LoVo (cell line): ENCODE measurements around the gene BMPR2.
"Not testable (repeated sequence)": the region's sequence is repeated elsewhere in the genome, so short reads cannot be mapped to it uniquely, and the experiment has no call there.

Experiments used
- DNase-seq: peaks from one replicate; pipeline ENCODE4 v3.0.0-alpha.2; 2016; ENCODE audit warnings: low spot score

The BMPR2 gene

GRCh38 chr2:202452744-202453143 lies 76.6 kb downstream of the BMPR2 start:
- DNase-seq = no peak

DNA sequence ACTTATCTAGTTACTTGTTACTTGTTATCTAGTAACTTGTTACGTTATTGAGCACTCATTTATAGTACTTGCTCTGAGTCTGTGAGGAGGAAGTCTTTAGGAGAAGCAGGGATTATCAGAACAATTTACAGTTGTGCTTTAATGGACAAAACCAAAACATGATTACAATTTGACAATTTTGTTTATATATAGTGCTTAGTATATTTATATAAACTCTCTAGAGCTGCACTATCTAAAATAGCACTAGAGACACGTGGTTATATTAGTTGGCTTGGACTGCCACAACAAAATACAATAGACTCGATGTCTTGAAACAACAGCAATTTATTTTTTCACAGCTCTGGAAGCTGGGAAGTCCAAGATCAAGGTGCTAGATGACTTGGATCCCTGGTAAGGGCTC lies 78.4 kb downstream of the BMPR2 start:
- no peak for DNase-seq

DNA sequence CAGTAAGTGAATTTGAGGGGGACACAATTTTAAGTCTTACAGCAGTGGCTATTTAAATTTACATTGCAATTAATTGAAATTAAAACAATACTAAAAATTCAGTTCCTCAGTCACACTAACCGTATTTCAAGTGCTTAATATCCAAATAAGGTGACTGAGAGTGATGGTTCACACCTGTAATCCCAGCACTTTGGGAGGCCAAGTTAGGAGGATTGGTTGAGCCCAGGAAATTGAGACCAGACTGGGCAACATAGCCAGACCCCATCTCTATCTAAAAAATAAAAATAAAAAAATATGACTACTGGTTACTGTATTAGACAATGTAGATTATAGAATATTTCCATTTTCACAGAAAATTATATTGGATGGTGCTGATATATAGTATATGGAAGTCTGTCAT lies 79.0 kb downstream of the BMPR2 start:
- DNase-seq = no peak

DNA sequence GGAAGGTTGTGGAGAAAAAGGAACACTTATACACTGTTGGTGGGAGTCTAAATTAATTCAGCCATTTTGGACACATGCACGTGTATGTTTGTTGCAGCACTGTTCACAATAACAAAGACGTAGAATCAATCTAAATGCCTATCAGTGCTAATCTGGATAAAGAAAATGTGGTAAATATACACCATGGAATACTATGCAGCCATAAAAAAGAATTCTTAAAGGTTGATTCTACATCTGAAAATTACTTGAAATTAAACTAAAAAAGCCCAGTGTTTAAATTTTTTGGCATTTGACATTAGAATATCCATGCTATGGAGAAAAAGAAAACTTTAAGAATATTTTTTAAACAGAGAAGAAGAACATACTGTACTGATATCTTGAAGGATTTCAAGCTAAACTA lies 84.0 kb downstream of the BMPR2 start:
- no peak for DNase-seq

DNA sequence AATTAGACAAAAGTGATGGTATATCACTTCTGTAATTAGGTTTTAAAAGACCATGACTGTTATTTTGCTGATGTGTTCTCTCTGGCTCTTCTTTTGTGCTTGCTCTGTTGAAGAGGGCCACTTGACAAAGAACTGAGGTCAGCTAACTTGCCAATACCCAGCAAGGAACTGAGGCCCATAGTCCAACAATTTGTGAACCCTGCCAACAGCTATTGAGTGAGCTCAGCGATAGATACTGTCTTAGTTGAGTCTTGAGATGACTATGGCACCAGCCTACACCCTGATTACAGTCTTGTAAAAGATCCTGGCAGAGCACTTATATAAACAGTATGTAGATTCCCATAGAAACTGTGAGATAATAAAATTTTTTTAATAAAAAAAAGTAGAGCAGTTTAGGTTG lies 103.0 kb downstream of the BMPR2 start:
- DNase-seq = no peak

DNA sequence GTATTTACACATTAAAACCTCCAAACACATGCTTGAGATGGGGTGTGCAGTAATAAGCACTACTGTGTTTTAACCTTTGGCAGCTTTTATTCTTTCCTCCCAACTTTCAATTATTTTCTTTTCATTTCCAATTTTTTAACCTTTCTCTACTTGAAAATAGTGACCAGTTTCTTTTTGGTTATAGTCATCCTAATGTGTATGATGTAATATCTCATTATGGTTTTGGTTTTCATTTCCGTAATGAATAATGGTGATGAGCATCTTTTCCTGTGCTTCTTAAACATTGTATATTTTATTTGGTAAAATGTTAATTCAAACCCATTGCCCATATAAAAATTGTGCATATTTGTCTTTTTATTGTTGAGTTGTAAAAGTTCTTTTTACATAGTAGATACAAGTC lies 103.5 kb downstream of the BMPR2 start:
- no peak for DNase-seq

GRCh38 chr2:202486351-202486750 lies 110.2 kb downstream of the BMPR2 start:
- DNase-seq = no peak

DNA sequence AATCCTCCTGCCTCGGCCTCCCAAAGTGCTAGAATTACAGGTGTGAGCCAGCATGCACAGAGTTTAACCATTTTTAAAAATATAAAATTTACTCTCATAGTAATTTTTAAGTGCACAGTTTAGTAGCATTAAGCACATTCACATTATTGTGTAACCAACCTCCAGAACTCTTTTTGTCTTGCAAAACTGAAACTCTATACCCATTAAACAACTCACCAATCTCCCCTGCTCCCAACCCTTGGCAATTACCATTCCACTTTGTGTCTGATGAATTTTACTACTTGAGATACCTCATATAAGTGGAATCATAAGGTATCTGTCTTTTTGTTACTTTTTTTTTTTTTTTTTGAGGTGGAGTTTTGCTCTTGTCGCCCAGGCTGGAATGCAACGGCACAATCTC lies 112.5 kb downstream of the BMPR2 start:
- no peak for DNase-seq

DNA sequence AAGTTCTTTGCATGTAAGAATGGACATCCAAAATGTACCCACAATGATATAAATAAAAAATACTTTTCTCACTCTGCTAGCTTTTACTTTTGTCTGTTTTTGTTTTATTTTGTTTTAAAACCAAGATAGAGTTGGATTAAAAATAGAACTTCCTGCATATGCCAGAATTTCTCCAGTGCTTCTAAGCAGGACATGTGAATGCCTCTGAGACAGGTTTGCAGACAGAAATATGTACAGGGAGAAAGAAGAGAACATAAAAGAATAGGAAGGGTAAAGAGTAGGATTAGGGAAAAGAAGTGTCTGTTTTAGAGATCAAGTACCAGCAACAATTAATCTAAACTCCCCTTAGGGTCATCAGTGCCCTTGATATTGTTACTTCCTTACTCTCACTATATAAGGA lies 114.4 kb downstream of the BMPR2 start:
- no peak for DNase-seq

DNA sequence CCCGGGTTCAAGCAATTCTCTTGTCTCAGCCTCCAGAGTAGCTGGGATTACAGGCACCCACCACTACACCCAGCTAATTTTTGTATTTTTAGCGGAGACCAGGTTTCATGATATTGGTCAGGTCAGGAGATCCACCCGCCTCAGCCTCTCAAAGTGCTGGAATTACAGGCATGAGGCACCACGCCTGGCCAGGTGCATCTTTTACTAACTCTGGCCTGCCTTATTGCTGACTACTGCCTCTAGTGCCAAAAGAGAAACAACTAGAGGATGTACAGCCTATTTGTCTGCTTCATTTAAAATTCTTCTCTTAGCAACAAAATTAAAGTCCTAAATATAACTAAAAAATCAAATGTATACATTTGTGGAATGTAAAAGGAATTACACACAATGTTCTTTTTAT lies 115.4 kb downstream of the BMPR2 start:
- no peak for DNase-seq

DNA sequence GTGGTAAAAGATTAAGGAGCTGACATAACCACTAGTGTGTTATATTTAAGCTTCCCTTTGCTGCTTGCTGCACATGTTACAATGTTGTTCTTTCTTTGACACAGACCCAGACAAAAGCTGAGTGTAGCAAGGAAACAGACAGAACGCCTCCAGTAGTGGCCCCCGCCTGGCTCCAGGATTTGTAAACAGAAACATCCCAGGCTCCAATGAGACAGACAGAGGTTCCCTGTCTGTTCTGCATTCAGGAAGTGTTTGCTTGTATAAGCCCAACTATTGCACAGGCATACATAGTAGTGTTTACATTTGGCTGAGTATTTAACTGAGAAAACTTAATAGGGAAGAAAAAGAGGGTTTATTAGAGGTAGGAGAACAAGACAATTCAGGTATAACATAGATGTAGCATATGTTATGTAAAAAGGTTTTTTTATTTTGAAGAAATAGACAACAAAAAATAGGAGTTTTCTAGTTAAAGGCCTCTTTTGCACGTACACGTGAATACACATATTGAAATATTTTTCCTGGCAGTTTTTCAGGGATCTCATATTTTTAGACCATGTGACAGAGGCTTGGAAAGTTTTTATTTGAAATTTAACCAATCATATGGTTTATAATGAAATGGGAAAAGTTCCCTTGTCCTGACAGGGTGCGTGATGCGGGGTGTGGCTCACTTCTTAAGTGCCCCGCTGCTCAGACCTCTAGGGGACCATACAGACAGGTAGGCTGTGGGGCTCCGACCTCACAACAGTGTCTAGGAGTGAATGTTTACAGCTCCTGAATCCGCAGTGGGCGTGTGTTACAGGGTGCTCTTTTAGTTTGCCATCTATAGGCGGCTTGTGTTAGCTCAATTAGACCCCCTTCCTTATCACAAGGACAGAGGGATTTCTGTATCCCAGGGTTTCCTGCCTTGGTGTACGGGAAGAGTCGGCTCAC lies 118.4 kb downstream of the BMPR2 start:
- no peak for DNase-seq

DNA sequence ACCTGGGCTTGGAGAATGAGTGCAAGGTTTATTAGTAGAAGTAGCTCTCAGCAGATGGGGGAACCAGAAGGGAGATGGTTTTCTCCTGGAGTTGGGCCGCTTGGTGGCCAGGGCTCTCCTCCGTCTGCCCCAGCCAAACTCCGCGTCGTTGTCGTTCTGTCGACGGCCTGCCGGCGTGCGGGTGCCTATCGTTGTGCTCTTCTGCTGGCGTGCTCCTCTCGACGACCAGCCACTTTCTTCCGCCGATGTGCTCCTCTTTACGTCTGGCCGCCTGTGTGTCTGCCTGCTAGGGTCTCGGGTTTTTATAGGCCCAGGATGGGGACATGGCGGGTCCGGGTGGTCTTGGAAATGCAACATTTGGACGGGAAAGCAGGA lies 119.1 kb downstream of the BMPR2 start:
- DNase-seq = no peak

GRCh38 chr2:202496835-202497472 lies 120.8 kb downstream of the BMPR2 start:
- DNase-seq = not testable (repeated sequence)

GRCh38 chr2:202497473-202497866 lies 121.3 kb downstream of the BMPR2 start:
- not testable (repeated sequence) for DNase-seq

- DNase-seq = not testable (repeated sequence)
Measured at GRCh38 chr2:202499841-202500240, 123.7 kb downstream of the BMPR2 start.

DNA sequence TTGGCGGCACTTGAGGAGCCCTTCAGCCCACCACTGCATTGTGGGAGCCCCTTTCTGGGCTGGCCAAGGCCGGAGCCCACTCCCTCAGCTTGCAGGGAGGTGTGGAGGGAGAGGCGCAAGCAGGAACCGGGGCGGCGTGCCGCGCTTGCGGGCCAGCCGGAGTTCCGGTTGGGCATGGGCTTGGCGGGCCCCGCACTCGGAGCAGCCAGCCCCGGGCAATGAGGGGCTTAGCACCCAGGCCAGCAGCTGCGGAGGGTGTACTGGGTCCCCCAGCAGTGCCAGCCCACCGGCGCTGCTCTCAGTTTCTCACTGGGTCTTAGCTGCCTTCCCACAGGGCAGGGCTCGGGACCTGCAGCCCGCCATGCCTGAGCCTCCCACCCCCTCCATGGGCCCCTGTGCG lies 127.1 kb downstream of the BMPR2 start:
- DNase-seq = not testable (repeated sequence)

DNA sequence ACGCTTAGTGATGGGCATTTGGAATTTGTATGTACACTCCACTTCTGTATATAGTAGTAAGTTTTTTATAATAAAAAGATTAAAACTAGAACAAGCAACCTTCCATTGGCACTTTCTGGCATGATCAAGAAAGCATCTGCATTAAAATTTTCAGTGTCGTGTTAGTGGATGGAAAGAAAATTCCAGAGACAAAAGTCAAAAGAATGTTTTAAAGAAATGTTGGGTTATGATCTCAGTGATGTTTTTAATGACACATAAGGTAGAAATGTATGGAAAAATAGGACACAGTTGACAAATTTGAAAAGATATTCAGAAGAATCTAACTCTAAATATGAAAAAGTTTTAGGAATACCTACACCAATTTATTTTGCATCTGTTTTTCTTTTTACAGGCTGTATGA lies 132.6 kb downstream of the BMPR2 start:
- DNase-seq = no peak

GRCh38 chr2:202510911-202511310 lies 134.8 kb downstream of the BMPR2 start:
- DNase-seq = no peak

- DNase-seq = no peak
Measured at GRCh38 chr2:202512176-202512575, 136.0 kb downstream of the BMPR2 start.

DNA sequence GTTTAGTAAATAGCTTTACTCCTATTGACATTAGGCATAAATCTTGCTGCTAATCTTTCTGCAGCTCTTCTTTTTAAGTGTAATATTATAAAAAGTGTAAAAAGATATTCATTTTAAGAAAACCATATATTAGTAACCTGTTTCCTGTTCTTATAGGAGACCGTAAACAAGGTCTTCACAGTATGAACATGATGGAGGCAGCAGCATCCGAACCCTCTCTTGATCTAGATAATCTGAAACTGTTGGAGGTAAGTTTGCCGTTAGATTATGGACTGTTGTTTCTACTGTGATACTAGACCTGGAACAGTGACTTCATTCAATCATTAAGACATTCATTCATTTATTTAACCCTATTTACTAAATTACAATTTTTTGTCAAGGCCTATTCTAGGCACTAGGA lies 138.6 kb downstream of the BMPR2 start:
- no peak for DNase-seq

GRCh38 chr2:202519453-202519852 lies 143.3 kb downstream of the BMPR2 start:
- no peak for DNase-seq

DNA sequence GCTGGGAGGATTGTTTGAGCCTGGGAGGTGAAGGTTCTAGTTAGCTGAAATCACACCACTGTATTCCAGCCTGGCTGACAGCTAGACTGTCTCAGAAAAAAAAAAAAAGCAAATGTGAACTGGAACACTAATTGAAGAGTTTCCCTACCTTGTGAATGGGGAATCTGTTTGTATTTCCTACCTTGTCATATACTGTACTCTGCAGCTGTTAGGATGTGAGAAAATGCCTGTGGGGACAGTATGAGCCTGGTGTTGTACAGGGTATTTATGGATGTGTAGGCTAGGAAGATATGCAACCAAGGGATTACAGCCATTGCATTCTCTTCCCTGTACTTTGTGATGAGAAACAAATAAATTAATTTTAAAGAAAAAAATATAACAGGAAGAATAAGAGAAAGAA lies 145.3 kb downstream of the BMPR2 start:
- no peak for DNase-seq

DNA sequence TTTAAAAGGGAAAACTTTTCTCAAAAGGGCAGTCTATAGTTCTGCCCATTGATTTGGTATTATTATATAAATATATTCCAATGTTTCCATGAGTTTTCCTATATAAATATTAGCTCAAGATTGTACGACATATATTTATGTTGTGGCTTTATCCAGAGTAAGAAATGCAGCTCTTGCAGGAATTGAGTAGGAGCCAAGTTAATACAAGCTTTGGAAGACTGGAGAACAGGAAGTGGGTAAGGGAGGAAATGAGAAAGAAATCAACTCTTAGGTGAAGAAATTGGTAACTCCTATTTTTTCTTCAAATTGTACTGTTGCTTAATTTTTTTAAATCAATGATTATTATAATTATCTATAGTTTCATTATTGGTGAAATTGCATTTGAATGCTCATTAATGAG lies 153.3 kb downstream of the BMPR2 start:
- no peak for DNase-seq

DNA sequence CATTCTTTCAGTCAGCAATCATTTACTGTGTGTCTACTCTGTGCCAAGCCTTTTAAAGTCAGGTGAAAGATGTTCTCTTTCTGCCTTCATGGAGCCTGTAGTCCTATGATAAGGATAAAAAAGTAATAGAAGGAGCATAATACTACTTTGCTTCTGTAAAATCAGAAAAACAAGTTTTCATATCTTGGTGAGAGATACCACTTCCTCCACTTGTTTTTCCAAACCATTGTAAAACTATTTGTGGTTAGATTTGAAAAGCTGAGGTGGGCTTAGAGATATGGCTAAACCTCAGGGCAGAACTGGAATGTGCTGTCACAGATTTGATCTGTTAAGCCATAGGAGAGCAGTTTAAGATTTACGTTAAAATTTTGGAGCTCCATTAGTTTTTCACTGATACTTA lies 153.9 kb downstream of the BMPR2 start:
- DNase-seq = no peak
